Right lobe of liver (tissue), 6 donors: ENCODE measurements around the gene BEND5. TPM values are rescaled to one million over a fixed set of nuclear protein-coding genes. Genes with fewer than 3 reads are reported as not detected.
A peak's percentile ranks its signal among the peaks of the same experiment; 100 is the strongest.

ENCODE experiments used
- ATAC-seq, 4 donors: fragments of 200-7000 bp; cut with Tn5 transposase; one replicate each; pipeline ENCODE4 v1.9.1; 2020; ENCODE audit warnings: mild to moderate bottlenecking in 4 of 4, moderate library complexity in 4 of 4
- DNase-seq, 3 donors: peaks; one replicate each; pipeline ENCODE4 v3.0.0-alpha.2; 2020
- H3K27ac ChIP-seq, 3 donors: fragments of 200-600 bp; one replicate each; pipeline ENCODE4 v1.8.0; 2022
- H3K27me3 ChIP-seq, 2 donors: fragments of 200-600 bp; one replicate each; pipeline ENCODE4 v1.8.0; 2022
- H3K36me3 ChIP-seq, 4 donors: fragments of 200-600 bp; sonication (generic) in 1 of 4; one replicate each; pipeline versions ENCODE4 v1.5.1 to v1.8.0; 2017 to 2022; ENCODE audit warnings: control low read depth in 1 of 4
- H3K4me1 ChIP-seq, 4 donors: fragments of 200-600 bp; sonication (generic) in 1 of 4; one replicate each; pipeline versions ENCODE4 v1.5.1 to v1.8.0; 2017 to 2022; ENCODE audit warnings: control low read depth in 1 of 4
- H3K4me3 ChIP-seq, 3 donors: fragments of 200-600 bp; one replicate each; pipeline ENCODE4 v1.8.0; 2022
- H3K9me3 ChIP-seq, 4 donors: fragments of 200-600 bp; sonication (generic) in 1 of 4; one replicate each; pipeline versions ENCODE4 v1.5.1 to v1.8.0; 2017 to 2022; ENCODE audit warnings: control low read depth in 1 of 4
- CTCF ChIP-seq, 4 donors: fragments of 200-600 bp in 3 of 4; fragments of 450-650 bp in 1 of 4; IDR thresholded peaks; one replicate each; pipeline versions ENCODE4 v1.5.1 to v1.8.0; 2016 to 2022; ENCODE audit warnings: antibody characterized with exemption in 4 of 4, mild to moderate bottlenecking in 2 of 4
- POLR2A ChIP-seq: fragments of 450-650 bp; IDR thresholded peaks from one replicate; pipeline ENCODE4 v1.6.1; 2017; ENCODE audit warnings: antibody characterized with exemption, mild to moderate bottlenecking
- WGBS: methylation state at CpG from one replicate; pipeline ENCODE4 v1.1.6; 2018; ENCODE audit warnings: low coverage, low lambda C conversion rate; ENCODE audit not compliant: insufficient coverage; ENCODE audit errors: missing lambda C conversion rate; 5-methylcytosine and 5-hydroxymethylcytosine counted together
- intact Hi-C, 2 donors: fragments of 100-400 bp; cut with DNase I; formaldehyde crosslinking; loops; one replicate each; pipeline versions ENCODE4 v1.11.2 to v1.14.1; 2022
- total RNA-seq, 6 experiments: library from RNA; depleted of rRNA in 2 of 6; stranded (reverse); fragments of >200 nt in 2 of 6; fragmentation: NEBNext Ultra II Directional in 3 of 6; extraction: Animal tissue kit (Norgen Biotek cat#: 25700) in 3 of 6; gene quantifications; one replicate each; pipeline versions ENCODE4 v1.1.0 to v1.2.4, GENCODE V29; 2016 to 2023
- donor health status: DM: no; HTN: yes; CAD: no.
- donor health status: DM: no; HTN: no; CAD: no.
- donor health status: DM: no; HTN: no; CAD: no.
- donor health status: DM: no; HTN: yes; CAD: no.
- donor health status: DM: no; HTN: yes; CAD: no.

Gene BEND5
- total RNA-seq, 6 experiments from 2014 or later = 0.34 to 1.8 (median 0.47) TPM; not detected in 3

GRCh38 chr1:48777219-48777895 lies 666 bp upstream of the BEND5 start:
- TF ChIP-seq POLR2A = no peak
- no peak for TF ChIP-seq CTCF (IDR thresholded peaks at IDR 0.05)
- no peak for DNase-seq
- Histone ChIP-seq H3K4me1 (peaks cover 0 to 5% (median 0%) of the 10 kb centered on the region in 4 donors), H3K9me3 (no peaks in the 10 kb centered on the region), H3K36me3 (no peaks in the 10 kb centered on the region), H3K4me3 (peak overlapping the region; percentile 33 to 57 (median 38)), H3K27ac (no peak overlapping the region), H3K27me3 (no peaks in the 10 kb centered on the region)
- intact Hi-C loops = no loop called here
- WGBS = 18% methylated on average over 16 of the region's 17 CpGs
- ATAC-seq = peak in 1 of 4 donors; percentile 11

GRCh38 chr1:48775831-48776392 lies 779 bp downstream of the BEND5 start:
- 18% methylated on average over 5 of the region's 7 CpGs for WGBS
- no peak overlapping the region for H3K27ac ChIP-seq
- TF ChIP-seq POLR2A (no peak), CTCF (IDR thresholded peaks at IDR 0.05) (no peak)

GRCh38 chr1:48773133-48773532 lies 3.6 kb downstream of the BEND5 start:
- peaks cover 0 to 5% (median 0%) of the 10 kb centered on the region in 4 donors for H3K4me1 ChIP-seq
- ATAC-seq = no peak
- no peak overlapping the region for H3K27ac ChIP-seq
- 56% methylated on average over 1 of the region's 1 CpG for WGBS
- no peak for DNase-seq
- no peaks in the 10 kb centered on the region for H3K36me3 ChIP-seq
- TF ChIP-seq POLR2A (no peak), CTCF (IDR thresholded peaks at IDR 0.05) (no peak)
- no peak overlapping the region for H3K4me3 ChIP-seq
- H3K27me3 ChIP-seq = no peaks in the 10 kb centered on the region
- no peaks in the 10 kb centered on the region for H3K9me3 ChIP-seq
- intact Hi-C loops = no loop called here

More at GRCh38 chr1:48775831-48776392, 779 bp downstream of the BEND5 start:
- H3K4me1 ChIP-seq = peaks cover 0 to 5% (median 0%) of the 10 kb centered on the region in 4 donors
- H3K9me3 ChIP-seq = no peaks in the 10 kb centered on the region
- DNase-seq (no peak), ATAC-seq (peak in 3 of 4 donors; percentile 12 to 41 (median 18))
- peak overlapping the region; percentile 33 to 57 (median 38) for H3K4me3 ChIP-seq
- no peaks in the 10 kb centered on the region for H3K36me3 ChIP-seq
- intact Hi-C loops = no loop called here
- no peaks in the 10 kb centered on the region for H3K27me3 ChIP-seq

- WGBS = 73% methylated on average over 2 of the region's 2 CpGs
- H3K27ac ChIP-seq = no peak overlapping the region
- H3K4me1 ChIP-seq = peaks cover 0 to 5% (median 0%) of the 10 kb centered on the region in 4 donors
- H3K36me3 ChIP-seq = no peaks in the 10 kb centered on the region
- no peaks in the 10 kb centered on the region for H3K27me3 ChIP-seq
- TF ChIP-seq CTCF (IDR thresholded peaks at IDR 0.05) (no peak), POLR2A (no peak)
- no peaks in the 10 kb centered on the region for H3K9me3 ChIP-seq
- no peak for DNase-seq
- no peak overlapping the region for H3K4me3 ChIP-seq
- intact Hi-C loops = no loop called here
- no peak for ATAC-seq
These were observed 4.5 kb downstream of the BEND5 start for GRCh38 chr1:48772211-48772610.
